RWPE2 (cell line): ENCODE measurements around the gene FBRSL1.

Experiments used
- ATAC-seq: fragments of 200-7000 bp; cut with Tn5 transposase; 3 replicates; pipeline ENCODE4 v1.9.1; 2021; ENCODE audit warnings: low read depth
- DNase-seq: peaks from one replicate; pipeline ENCODE4 v3.0.0-alpha.2; 2020; ENCODE audit warnings: low spot score
- H3K27ac ChIP-seq: fragments of 450-650 bp; 2 replicates; pipeline ENCODE4 v1.5.1; 2017; ENCODE audit warnings: mild to moderate bottlenecking; ENCODE audit not compliant: poor library complexity, severe bottlenecking
- H3K27me3 ChIP-seq: fragments of 250-450 bp; sonication (Bioruptor Pico); 2 replicates; pipeline ENCODE4 v1.5.1; 2021; ENCODE audit warnings: mild to moderate bottlenecking, moderate library complexity; ENCODE audit not compliant: insufficient read depth, poor library complexity, severe bottlenecking
- H3K36me3 ChIP-seq: fragments of 250-450 bp; sonication (Bioruptor Pico); 2 replicates; pipeline ENCODE4 v1.5.1; 2020; ENCODE audit warnings: low read depth, mild to moderate bottlenecking, moderate library complexity
- H3K4me1 ChIP-seq: fragments of 250-450 bp; sonication (Bioruptor Pico); 2 replicates; pipeline ENCODE4 v1.5.1; 2021; ENCODE audit warnings: mild to moderate bottlenecking, moderate library complexity; ENCODE audit not compliant: insufficient read depth, poor library complexity, severe bottlenecking
- H3K4me3 ChIP-seq: fragments of 250-450 bp; sonication (Bioruptor Pico); 2 replicates; pipeline ENCODE4 v1.5.1; 2021; ENCODE audit warnings: mild to moderate bottlenecking, moderate library complexity; ENCODE audit not compliant: severe bottlenecking
- H3K9me3 ChIP-seq: fragments of 250-450 bp; sonication (Bioruptor Pico); 2 replicates; pipeline ENCODE4 v1.5.1; 2021; ENCODE audit warnings: mild to moderate bottlenecking, moderate library complexity; ENCODE audit not compliant: severe bottlenecking
- TF ChIP-seq, protein P1 (sequence below): fragments of 450-650 bp; IDR thresholded peaks from one replicate; pipeline ENCODE4 v1.5.1; 2017; ENCODE audit warnings: mild to moderate bottlenecking, moderate library complexity; ENCODE audit not compliant: poor library complexity, severe bottlenecking

Gene FBRSL1

DNA sequence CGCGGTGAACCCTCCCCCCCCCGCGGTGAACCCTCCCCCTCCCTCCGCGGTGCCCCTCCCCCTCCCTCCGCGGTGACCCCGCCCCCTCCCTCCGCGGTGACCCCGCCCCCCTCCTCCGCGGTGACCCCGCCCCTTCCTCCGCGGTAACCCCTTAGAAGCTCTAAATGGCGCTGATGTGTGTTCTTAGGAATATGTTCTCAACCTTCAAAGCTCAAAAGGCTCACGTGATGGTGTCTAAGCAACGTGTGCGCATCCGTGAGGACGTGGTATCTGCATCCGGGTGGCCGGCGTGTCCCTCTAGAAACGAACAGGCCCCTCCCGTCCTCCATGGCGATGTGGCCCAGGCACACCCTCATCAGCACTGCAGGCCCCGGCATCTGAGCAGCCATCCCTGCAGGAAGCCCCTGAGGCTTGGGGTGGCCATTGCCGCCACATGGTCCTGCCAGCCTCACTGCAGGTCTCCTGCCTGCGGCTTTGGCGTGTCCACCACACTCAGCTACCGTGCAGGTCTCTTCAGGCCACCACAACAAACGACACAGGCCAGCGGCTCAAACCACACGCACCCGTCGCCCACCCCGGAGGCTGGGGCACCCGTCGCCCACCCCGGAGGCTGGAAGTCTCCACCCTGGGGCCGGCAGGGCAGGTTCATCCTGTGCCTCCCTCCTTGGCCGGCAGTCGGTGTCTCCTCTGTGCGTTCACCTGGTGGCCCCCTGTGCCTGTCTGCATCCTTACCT is 14.5 kb upstream of the FBRSL1 start:
- Histone ChIP-seq H3K36me3 (no peaks in the 10 kb centered on the region), H3K4me1 (no peaks in the 10 kb centered on the region), H3K27ac (no peak overlapping the region), H3K4me3 (no peak overlapping the region), H3K27me3 (no peaks in the 10 kb centered on the region), H3K9me3 (no peaks in the 10 kb centered on the region)
- ATAC-seq, result no peak
- DNase-seq, result no peak
- TF ChIP-seq, protein P1, sequence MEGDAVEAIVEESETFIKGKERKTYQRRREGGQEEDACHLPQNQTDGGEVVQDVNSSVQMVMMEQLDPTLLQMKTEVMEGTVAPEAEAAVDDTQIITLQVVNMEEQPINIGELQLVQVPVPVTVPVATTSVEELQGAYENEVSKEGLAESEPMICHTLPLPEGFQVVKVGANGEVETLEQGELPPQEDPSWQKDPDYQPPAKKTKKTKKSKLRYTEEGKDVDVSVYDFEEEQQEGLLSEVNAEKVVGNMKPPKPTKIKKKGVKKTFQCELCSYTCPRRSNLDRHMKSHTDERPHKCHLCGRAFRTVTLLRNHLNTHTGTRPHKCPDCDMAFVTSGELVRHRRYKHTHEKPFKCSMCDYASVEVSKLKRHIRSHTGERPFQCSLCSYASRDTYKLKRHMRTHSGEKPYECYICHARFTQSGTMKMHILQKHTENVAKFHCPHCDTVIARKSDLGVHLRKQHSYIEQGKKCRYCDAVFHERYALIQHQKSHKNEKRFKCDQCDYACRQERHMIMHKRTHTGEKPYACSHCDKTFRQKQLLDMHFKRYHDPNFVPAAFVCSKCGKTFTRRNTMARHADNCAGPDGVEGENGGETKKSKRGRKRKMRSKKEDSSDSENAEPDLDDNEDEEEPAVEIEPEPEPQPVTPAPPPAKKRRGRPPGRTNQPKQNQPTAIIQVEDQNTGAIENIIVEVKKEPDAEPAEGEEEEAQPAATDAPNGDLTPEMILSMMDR, result no peak

DNA sequence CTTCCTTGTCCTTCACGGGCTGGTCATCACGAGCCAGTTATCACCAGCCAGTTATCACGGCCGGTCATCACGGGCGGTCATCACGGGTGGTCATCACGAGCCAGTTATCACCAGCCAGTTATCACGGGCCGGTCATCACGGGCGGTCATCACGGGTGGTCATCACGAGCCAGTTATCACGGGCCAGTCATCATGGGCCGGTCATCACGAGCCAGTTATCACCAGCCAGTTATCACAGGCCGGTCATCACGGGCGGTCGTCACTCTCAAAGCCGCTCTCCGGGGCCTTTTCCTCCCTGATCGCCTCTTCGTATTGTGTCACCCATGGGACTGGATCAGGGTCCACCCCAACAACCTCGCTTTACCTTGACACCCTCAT is 13.9 kb upstream of the FBRSL1 start:
- Histone ChIP-seq H3K4me3 (no peak overlapping the region), H3K27ac (no peak overlapping the region), H3K4me1 (no peaks in the 10 kb centered on the region), H3K9me3 (no peaks in the 10 kb centered on the region), H3K27me3 (peaks cover 3% of the 10 kb centered on the region), H3K36me3 (no peaks in the 10 kb centered on the region)
- ATAC-seq, result no peak
- no peak for DNase-seq
- TF ChIP-seq, protein P1, result no peak

DNA sequence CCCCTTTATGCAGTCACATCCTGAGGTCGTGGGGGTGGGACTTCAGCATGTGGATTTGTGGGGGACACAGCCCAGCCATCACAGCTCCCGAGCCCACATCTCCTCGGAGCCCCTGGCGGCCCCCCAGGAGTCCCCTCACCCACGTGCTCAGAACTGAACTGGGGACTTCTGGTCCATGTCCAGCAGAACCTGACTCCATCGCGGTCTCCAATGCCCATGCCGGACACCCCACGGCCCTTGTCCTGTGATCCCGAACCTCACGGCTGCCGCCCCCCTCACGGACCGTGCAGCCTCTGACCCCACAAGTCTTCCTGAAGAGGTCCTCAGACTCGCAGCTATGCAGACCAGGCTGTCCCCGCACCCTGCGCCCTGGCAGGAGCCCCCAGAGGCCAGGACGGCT is 13.5 kb upstream of the FBRSL1 start:
- TF ChIP-seq, protein P1, result no peak
- Histone ChIP-seq H3K9me3 (no peaks in the 10 kb centered on the region), H3K4me1 (no peaks in the 10 kb centered on the region), H3K4me3 (no peak overlapping the region), H3K27me3 (peaks cover 4% of the 10 kb centered on the region), H3K27ac (no peak overlapping the region), H3K36me3 (no peaks in the 10 kb centered on the region)
- ATAC-seq (no peak), DNase-seq (no peak)

DNA sequence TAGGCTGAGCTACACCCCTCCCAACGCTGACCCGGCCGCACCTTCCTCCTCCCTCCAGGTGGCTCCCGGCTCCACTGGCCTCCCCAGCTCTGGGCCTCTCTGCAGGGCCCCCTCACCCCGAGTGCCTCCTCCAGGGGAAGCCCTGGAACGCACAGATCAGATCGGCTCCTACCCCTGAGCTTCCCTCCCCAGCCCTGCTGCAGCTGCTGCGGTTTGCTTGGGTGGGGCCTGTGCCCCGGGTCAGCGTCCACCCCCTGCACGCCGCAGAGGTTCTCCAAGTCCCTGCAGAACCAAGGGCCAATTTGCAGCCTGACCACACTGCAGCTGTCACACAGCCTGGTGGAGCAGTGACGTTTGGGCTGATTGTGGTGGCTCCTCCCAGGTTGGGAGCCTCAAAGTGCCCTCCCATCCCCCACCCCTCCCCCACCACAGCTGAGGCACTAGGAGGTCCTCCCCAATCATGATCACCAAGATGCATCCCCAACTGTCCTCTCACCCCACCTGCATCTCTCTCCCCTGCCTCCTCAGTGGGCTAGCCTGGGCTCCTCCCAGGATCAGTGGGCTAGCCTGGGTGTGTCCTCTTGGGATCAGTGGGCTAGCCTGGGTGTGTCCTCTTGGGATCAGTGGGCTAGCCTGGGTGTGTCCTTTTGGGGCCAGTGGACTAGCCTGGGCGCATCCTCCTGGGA is 12.8 kb upstream of the FBRSL1 start:
- TF ChIP-seq, protein P1, result no peak
- H3K27me3 ChIP-seq, result peaks cover 10% of the 10 kb centered on the region

More for the DNA sequence above, 12.8 kb upstream of the FBRSL1 start:
- Histone ChIP-seq H3K4me3 (no peak overlapping the region), H3K27ac (no peak overlapping the region), H3K9me3 (no peaks in the 10 kb centered on the region), H3K36me3 (no peaks in the 10 kb centered on the region), H3K4me1 (no peaks in the 10 kb centered on the region)
- ATAC-seq (no peak), DNase-seq (no peak)
